Measurements from ENCODE around the gene PLXDC2.

Gene PLXDC2

DNA sequence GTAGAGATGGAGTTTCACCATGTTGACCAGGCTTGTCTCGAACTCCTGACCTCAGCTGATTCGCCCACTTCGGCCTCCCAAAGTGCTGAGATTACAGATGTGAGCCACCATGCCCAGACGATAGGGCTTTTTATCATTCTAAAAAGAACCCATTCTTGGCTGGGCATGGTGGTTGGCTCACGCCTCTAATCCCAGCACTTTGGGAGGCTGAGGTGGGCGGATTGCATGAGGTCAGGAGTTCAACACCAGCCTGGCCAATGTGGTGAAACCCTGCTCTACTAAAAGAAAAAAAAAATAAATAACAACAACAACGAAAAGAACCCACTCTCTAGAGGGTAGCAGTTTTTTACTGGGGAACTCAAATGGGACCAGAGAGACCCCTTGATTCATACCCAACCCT, 112.7 kb downstream of the PLXDC2 start:
- Histone ChIP-seq H3K4me3 (ENCODE audit: low read depth in 1 of 2, low read length in 2 of 2) (no peak overlapping the region), H4K20me1 (ENCODE audit: insufficient read depth, low read length) (no peaks in the 10 kb centered on the region), H3K9me3 (ENCODE audit: insufficient read depth, low read length, severe bottlenecking) (no peaks in the 10 kb centered on the region), H3K4me2 (ENCODE audit: insufficient read depth, low read length) (no peak overlapping the region), H3K79me2 (ENCODE audit: insufficient read depth, low read length) (no peaks in the 10 kb centered on the region), H3K27ac (ENCODE audit: low read length) (no peak overlapping the region), H2AFZ (ENCODE audit: low read depth, low read length) (no peak overlapping the region), H3K27me3 (ENCODE audit: insufficient read depth, low read length, poor library complexity) (no peaks in the 10 kb centered on the region), H3K4me1 (ENCODE audit: insufficient read depth, low read length) (no peaks in the 10 kb centered on the region), H3K36me3 (ENCODE audit: insufficient read depth, low read length) (no peaks in the 10 kb centered on the region), H3K9ac (ENCODE audit: low read depth, low read length) (no peak overlapping the region)
- TF ChIP-seq, protein P1, sequence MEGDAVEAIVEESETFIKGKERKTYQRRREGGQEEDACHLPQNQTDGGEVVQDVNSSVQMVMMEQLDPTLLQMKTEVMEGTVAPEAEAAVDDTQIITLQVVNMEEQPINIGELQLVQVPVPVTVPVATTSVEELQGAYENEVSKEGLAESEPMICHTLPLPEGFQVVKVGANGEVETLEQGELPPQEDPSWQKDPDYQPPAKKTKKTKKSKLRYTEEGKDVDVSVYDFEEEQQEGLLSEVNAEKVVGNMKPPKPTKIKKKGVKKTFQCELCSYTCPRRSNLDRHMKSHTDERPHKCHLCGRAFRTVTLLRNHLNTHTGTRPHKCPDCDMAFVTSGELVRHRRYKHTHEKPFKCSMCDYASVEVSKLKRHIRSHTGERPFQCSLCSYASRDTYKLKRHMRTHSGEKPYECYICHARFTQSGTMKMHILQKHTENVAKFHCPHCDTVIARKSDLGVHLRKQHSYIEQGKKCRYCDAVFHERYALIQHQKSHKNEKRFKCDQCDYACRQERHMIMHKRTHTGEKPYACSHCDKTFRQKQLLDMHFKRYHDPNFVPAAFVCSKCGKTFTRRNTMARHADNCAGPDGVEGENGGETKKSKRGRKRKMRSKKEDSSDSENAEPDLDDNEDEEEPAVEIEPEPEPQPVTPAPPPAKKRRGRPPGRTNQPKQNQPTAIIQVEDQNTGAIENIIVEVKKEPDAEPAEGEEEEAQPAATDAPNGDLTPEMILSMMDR (IDR thresholded peaks at IDR 0.05; ENCODE audit: borderline replicate concordance, extremely low read depth, low read length, poor library complexity, severe bottlenecking), result no peak
- TF ChIP-seq EZH2 (IDR thresholded peaks at IDR 0.05; ENCODE audit: borderline replicate concordance, low read depth, low read length, severe bottlenecking), result no peak
- no peak for ATAC-seq (ENCODE audit: insufficient read depth, low read depth)
- DNase-seq, result no peak

DNA sequence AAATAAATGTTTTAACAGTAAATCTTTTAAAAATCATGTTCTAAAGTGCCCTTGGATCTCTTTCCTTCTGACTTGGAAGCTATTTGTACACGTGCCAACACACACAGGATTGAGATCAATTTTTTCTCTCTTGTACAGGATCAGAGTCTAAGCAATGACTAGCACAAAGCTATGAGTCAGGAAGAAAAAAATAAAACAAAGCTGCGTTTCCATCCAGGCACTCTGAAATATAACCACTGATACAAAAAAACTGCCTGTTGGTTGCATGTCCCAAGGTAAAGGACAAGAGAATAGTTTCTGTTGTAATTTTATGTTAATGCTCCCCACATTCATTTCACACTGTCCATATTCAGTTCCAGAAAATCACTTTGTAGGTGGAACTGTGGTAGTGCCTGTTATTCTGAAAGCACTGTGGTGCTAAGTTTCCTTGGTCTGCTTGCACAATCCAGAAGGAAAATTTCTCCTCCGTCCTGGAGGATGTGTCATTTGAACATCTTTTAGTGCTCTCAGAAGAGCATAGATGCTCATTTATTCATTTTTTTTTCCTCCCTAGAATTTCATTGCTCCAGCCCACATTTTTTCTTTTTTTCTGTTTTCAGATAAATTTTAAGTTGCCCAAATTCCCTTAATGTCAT, 113.4 kb downstream of the PLXDC2 start:
- Histone ChIP-seq H3K4me3 (ENCODE audit: low read depth in 1 of 2, low read length in 2 of 2) (no peak overlapping the region), H3K4me2 (ENCODE audit: insufficient read depth, low read length) (no peak overlapping the region), H3K9me3 (ENCODE audit: insufficient read depth, low read length, severe bottlenecking) (no peaks in the 10 kb centered on the region), H3K27me3 (ENCODE audit: insufficient read depth, low read length, poor library complexity) (no peaks in the 10 kb centered on the region), H3K9ac (ENCODE audit: low read depth, low read length) (no peak overlapping the region), H3K36me3 (ENCODE audit: insufficient read depth, low read length) (no peaks in the 10 kb centered on the region), H2AFZ (ENCODE audit: low read depth, low read length) (no peak overlapping the region), H3K79me2 (ENCODE audit: insufficient read depth, low read length) (no peaks in the 10 kb centered on the region), H4K20me1 (ENCODE audit: insufficient read depth, low read length) (no peaks in the 10 kb centered on the region), H3K4me1 (ENCODE audit: insufficient read depth, low read length) (no peaks in the 10 kb centered on the region), H3K27ac (ENCODE audit: low read length) (no peak overlapping the region)
- TF ChIP-seq, protein P1 (IDR thresholded peaks at IDR 0.05; ENCODE audit: borderline replicate concordance, extremely low read depth, low read length, poor library complexity, severe bottlenecking), result no peak
- no peak for TF ChIP-seq EZH2 (IDR thresholded peaks at IDR 0.05; ENCODE audit: borderline replicate concordance, low read depth, low read length, severe bottlenecking)
- ATAC-seq (ENCODE audit: insufficient read depth, low read depth), result no peak
- DNase-seq, result no peak

DNA sequence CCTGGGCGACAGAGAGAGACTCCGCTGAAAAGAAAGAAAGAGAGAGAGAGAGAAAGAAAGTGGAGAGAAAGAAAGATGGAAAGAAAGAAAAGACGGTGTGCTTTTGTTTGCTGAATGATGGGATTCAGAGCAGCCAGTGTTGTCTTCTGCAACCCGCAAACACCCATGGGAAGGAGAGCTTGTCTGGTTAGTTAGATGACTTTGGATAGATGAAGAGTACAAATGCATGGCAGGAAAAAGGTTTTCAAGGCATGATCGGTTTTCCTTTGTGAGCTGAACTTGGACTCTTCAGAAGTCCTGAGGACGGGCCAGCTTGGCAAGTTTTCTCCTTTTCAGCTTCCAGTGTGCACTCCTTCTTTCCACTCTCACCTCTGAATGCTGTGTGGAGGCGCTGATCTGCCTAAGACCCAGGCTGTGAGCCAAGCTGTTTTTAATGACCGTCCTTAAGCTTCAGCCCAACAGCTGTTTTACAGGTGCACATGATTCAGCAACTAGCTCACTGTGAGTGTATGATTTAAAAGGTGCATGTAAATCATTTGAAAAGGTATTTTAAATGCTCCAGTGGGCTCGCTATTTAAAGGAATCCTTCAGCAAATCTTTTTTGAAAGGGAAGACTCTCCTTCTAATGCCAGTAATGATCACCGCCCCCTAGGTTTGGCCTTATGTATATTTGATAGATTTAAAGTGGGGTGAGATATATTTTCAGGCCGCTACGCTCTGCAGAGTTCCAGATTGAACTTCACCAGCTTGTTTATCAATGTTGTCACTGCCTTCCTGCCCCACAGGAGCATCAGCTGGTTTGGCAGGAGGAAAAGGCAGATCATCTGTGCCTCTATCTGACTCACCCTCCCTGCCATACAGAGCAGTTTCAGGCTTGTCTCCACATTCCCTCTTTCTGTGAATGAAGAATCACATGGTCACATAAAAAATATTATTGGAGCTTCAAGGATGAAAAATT, 115.0 kb downstream of the PLXDC2 start:
- H3K36me3 ChIP-seq (ENCODE audit: insufficient read depth, low read length), result no peaks in the 10 kb centered on the region
- H3K9ac ChIP-seq (ENCODE audit: low read depth, low read length), result no peak overlapping the region
- no peak for DNase-seq
- H4K20me1 ChIP-seq (ENCODE audit: insufficient read depth, low read length), result no peaks in the 10 kb centered on the region
- H3K4me1 ChIP-seq (ENCODE audit: insufficient read depth, low read length), result no peaks in the 10 kb centered on the region
- no peak overlapping the region for H2AFZ ChIP-seq (ENCODE audit: low read depth, low read length)
- ATAC-seq (ENCODE audit: insufficient read depth, low read depth), result no peak
- no peaks in the 10 kb centered on the region for H3K9me3 ChIP-seq (ENCODE audit: insufficient read depth, low read length, severe bottlenecking)
- no peak for TF ChIP-seq EZH2 (IDR thresholded peaks at IDR 0.05; ENCODE audit: borderline replicate concordance, low read depth, low read length, severe bottlenecking)
- TF ChIP-seq, protein P1 (IDR thresholded peaks at IDR 0.05; ENCODE audit: borderline replicate concordance, extremely low read depth, low read length, poor library complexity, severe bottlenecking), result no peak
- H3K27me3 ChIP-seq (ENCODE audit: insufficient read depth, low read length, poor library complexity), result no peaks in the 10 kb centered on the region
- no peaks in the 10 kb centered on the region for H3K79me2 ChIP-seq (ENCODE audit: insufficient read depth, low read length)
- no peak overlapping the region for H3K4me3 ChIP-seq (ENCODE audit: low read depth in 1 of 2, low read length in 2 of 2)
- H3K27ac ChIP-seq (ENCODE audit: low read length), result no peak overlapping the region
- no peak overlapping the region for H3K4me2 ChIP-seq (ENCODE audit: insufficient read depth, low read length)

All from DND-41 (cell line).